Kidney glomerular epithelial cell (primary cell): ENCODE measurements around the gene SMIM45.

ENCODE experiments used
- DNase-seq: peaks from one replicate; lab custom pipeline; 2025; lab: John Stamatoyannopoulos, UW

The SMIM45 gene

GRCh38 chr22:41951898-41952474 is at the start of gene SMIM45:
Gene SMIM45, plus strand, starts transcription at chr22:41952150.
- no peak for DNase-seq

GRCh38 chr22:41902932-41903421 is 49.0 kb upstream of the SMIM45 start:
- no peak for DNase-seq

- no peak for DNase-seq
Observed at GRCh38 chr22:41904450-41905410, 47.2 kb upstream of the SMIM45 start.

GRCh38 chr22:41905411-41906202 is 46.3 kb upstream of the SMIM45 start:
- DNase-seq = no peak

- DNase-seq = no peak
Observed at GRCh38 chr22:41906822-41907221, 45.1 kb upstream of the SMIM45 start.

GRCh38 chr22:41907436-41908401 is 44.2 kb upstream of the SMIM45 start:
- no peak for DNase-seq

- no peak for DNase-seq
Observed at GRCh38 chr22:41908411-41909309, 43.3 kb upstream of the SMIM45 start.

GRCh38 chr22:41909310-41910049 is 42.5 kb upstream of the SMIM45 start:
- DNase-seq = no peak

GRCh38 chr22:41910050-41911000 is 41.6 kb upstream of the SMIM45 start:
- DNase-seq = no peak

- no peak for DNase-seq
Observed at GRCh38 chr22:41911001-41911611, 40.8 kb upstream of the SMIM45 start.

GRCh38 chr22:41912338-41913039 is 39.5 kb upstream of the SMIM45 start:
- DNase-seq = no peak

- DNase-seq = no peak
Observed at GRCh38 chr22:41913040-41913719, 38.8 kb upstream of the SMIM45 start.

- no peak for DNase-seq
Observed at GRCh38 chr22:41913842-41914534, 38.0 kb upstream of the SMIM45 start.

GRCh38 chr22:41914611-41915034 is 37.3 kb upstream of the SMIM45 start:
- no peak for DNase-seq

- DNase-seq = no peak
Observed at GRCh38 chr22:41915035-41915785, 36.7 kb upstream of the SMIM45 start, which contains the start of gene SHISA8. Gene SHISA8, minus strand, starts transcription at chr22:41915074. Its CDS starts 407 bp downstream, at chr22:41914667.
